HEK293 (cell line): ENCODE measurements around the gene MARCHF9.

Experiments used
- HOXC10 ChIP-seq: sonication (generic); formaldehyde crosslinking; IDR thresholded peaks from 2 replicates; pipeline ENCODE4 v1.8.1; 2023; ENCODE audit warnings: mild to moderate bottlenecking, missing genetic modification reagents
- HOXD13 ChIP-seq: sonication (generic); formaldehyde crosslinking; IDR thresholded peaks from 2 replicates; pipeline ENCODE4 v1.8.0; 2022; ENCODE audit warnings: missing genetic modification reagents, borderline replicate concordance
- KLF8 ChIP-seq: fragments of 450-650 bp; formaldehyde crosslinking; IDR thresholded peaks from 2 replicates; pipeline ENCODE4 v1.5.1; 2016; ENCODE audit warnings: missing biosample characterization, missing genetic modification characterization
- SETDB1 ChIP-seq: IDR thresholded peaks from one replicate; pipeline ENCODE4 v1.6.1; 2017; ENCODE audit warnings: mild to moderate bottlenecking, low read length, moderate library complexity, mixed read lengths; ENCODE audit not compliant: insufficient read length
- SP7 ChIP-seq: fragments of 450-650 bp; formaldehyde crosslinking; IDR thresholded peaks from 2 replicates; pipeline ENCODE4 v1.5.1; 2016; ENCODE audit warnings: missing biosample characterization, missing genetic modification characterization
- YY1 ChIP-seq: fragments of 450-650 bp; formaldehyde crosslinking; IDR thresholded peaks from 2 replicates; pipeline ENCODE4 v1.5.1; 2018; ENCODE audit warnings: missing biosample characterization, missing genetic modification characterization
- ZBTB17 ChIP-seq: fragments of 450-650 bp; formaldehyde crosslinking; IDR thresholded peaks from 2 replicates; pipeline ENCODE4 v1.5.1; 2016; ENCODE audit warnings: missing biosample characterization, missing genetic modification characterization
- ZBTB7A ChIP-seq: fragments of 450-650 bp; formaldehyde crosslinking; IDR thresholded peaks from 2 replicates; pipeline ENCODE4 v1.5.1; 2016; ENCODE audit warnings: low read depth, missing biosample characterization, missing genetic modification characterization
- ZFHX2 ChIP-seq: fragments of 450-650 bp; formaldehyde crosslinking; conservative IDR thresholded peaks from 2 replicates; pipeline ENCODE4 v1.5.1; 2016; ENCODE audit warnings: missing biosample characterization, missing genetic modification characterization
- ZNF146 ChIP-seq: fragments of 450-650 bp; formaldehyde crosslinking; IDR thresholded peaks from 2 replicates; pipeline ENCODE4 v1.5.1; 2016; ENCODE audit warnings: missing biosample characterization, missing genetic modification characterization
- ZNF155 ChIP-seq: fragments of 450-650 bp; formaldehyde crosslinking; IDR thresholded peaks from 2 replicates; pipeline ENCODE4 v1.5.1; 2016; ENCODE audit warnings: missing biosample characterization, missing genetic modification characterization
- ZNF184 ChIP-seq: fragments of 450-650 bp; IDR thresholded peaks from 2 replicates; pipeline ENCODE4 v1.5.1; 2018; ENCODE audit warnings: missing biosample characterization, mild to moderate bottlenecking, missing genetic modification characterization
- ZNF202 ChIP-seq: fragments of 450-650 bp; formaldehyde crosslinking; IDR thresholded peaks from 2 replicates; pipeline ENCODE4 v1.5.1; 2016; ENCODE audit warnings: missing biosample characterization, missing genetic modification characterization, borderline replicate concordance
- ZNF221 ChIP-seq: fragments of 450-650 bp; formaldehyde crosslinking; IDR thresholded peaks from 2 replicates; pipeline ENCODE4 v1.5.1; 2017; ENCODE audit warnings: missing biosample characterization, missing genetic modification characterization, borderline replicate concordance
- ZNF223 ChIP-seq: fragments of 450-650 bp; formaldehyde crosslinking; IDR thresholded peaks from 2 replicates; pipeline ENCODE4 v1.5.1; 2016; ENCODE audit warnings: missing biosample characterization, missing genetic modification characterization
- ZNF24 ChIP-seq: fragments of 450-650 bp; formaldehyde crosslinking; IDR thresholded peaks from 2 replicates; pipeline ENCODE4 v1.5.1; 2016; ENCODE audit warnings: missing biosample characterization, missing genetic modification characterization
- ZNF274 ChIP-seq, 2 experiments: fragments of 200-500 bp in 1 of 2; fragments of 450-650 bp in 1 of 2; sonication (Bioruptor generic) in 1 of 2; formaldehyde crosslinking in 1 of 2; IDR thresholded peaks; 2 replicates each; pipeline versions ENCODE4 v1.5.1 to v1.6.1; 2014 to 2016; ENCODE audit warnings: borderline replicate concordance in 1 of 2, inconsistent platforms in 1 of 2, low read length in 1 of 2, missing biosample characterization in 1 of 2, missing genetic modification characterization in 1 of 2
- ZNF394 ChIP-seq: fragments of 450-650 bp; formaldehyde crosslinking; IDR thresholded peaks from 2 replicates; pipeline ENCODE4 v1.5.1; 2016; ENCODE audit warnings: missing biosample characterization, missing genetic modification characterization, mild to moderate bottlenecking, moderate library complexity, borderline replicate concordance
- ZNF404 ChIP-seq: fragments of 450-650 bp; formaldehyde crosslinking; IDR thresholded peaks from 2 replicates; pipeline ENCODE4 v1.5.1; 2017; ENCODE audit warnings: missing biosample characterization, missing genetic modification characterization
- ZNF423 ChIP-seq: fragments of 450-650 bp; formaldehyde crosslinking; IDR thresholded peaks from 2 replicates; pipeline ENCODE4 v1.5.1; 2016; ENCODE audit warnings: missing biosample characterization, missing genetic modification characterization
- ZNF426 ChIP-seq: fragments of 450-650 bp; formaldehyde crosslinking; IDR thresholded peaks from 2 replicates; pipeline ENCODE4 v1.5.1; 2017; ENCODE audit warnings: missing biosample characterization, missing genetic modification characterization, mild to moderate bottlenecking, inconsistent platforms, moderate library complexity
- ZNF530 ChIP-seq: fragments of 450-650 bp; formaldehyde crosslinking; IDR thresholded peaks from 2 replicates; pipeline ENCODE4 v1.5.1; 2016; ENCODE audit warnings: low read depth, missing biosample characterization, missing genetic modification characterization
- ZNF600 ChIP-seq: fragments of 450-650 bp; formaldehyde crosslinking; IDR thresholded peaks from 2 replicates; pipeline ENCODE4 v1.5.1; 2016; ENCODE audit warnings: missing biosample characterization, missing genetic modification characterization
- ZNF623 ChIP-seq: fragments of 450-650 bp; formaldehyde crosslinking; IDR thresholded peaks from 2 replicates; pipeline ENCODE4 v1.5.1; 2016; ENCODE audit warnings: missing biosample characterization, missing genetic modification characterization
- ZNF629 ChIP-seq: fragments of 450-650 bp; formaldehyde crosslinking; IDR thresholded peaks from 2 replicates; pipeline ENCODE4 v1.5.1; 2017; ENCODE audit warnings: missing biosample characterization, missing genetic modification characterization
- ZNF747 ChIP-seq: fragments of 450-650 bp; formaldehyde crosslinking; IDR thresholded peaks from 2 replicates; pipeline ENCODE4 v1.5.1; 2016; ENCODE audit warnings: missing biosample characterization, missing genetic modification characterization
- ZNF785 ChIP-seq: fragments of 450-650 bp; formaldehyde crosslinking; IDR thresholded peaks from 2 replicates; pipeline ENCODE4 v1.5.1; 2016; ENCODE audit warnings: missing biosample characterization, missing genetic modification characterization
- TF ChIP-seq, protein P1 (sequence below): fragments of 450-650 bp; formaldehyde crosslinking; IDR thresholded peaks from 2 replicates; pipeline ENCODE4 v1.5.1; 2017; ENCODE audit warnings: missing biosample characterization, missing genetic modification characterization
- TF ChIP-seq, protein P2 (sequence below): fragments of 450-650 bp; formaldehyde crosslinking; IDR thresholded peaks from 2 replicates; pipeline ENCODE4 v1.5.1; 2016; ENCODE audit warnings: missing biosample characterization, missing genetic modification characterization
- TF ChIP-seq, protein P3 (sequence below): fragments of 450-650 bp; formaldehyde crosslinking; IDR thresholded peaks from 2 replicates; pipeline ENCODE4 v1.5.1; 2016; ENCODE audit warnings: missing biosample characterization, missing genetic modification characterization
- TF ChIP-seq, protein P4 (sequence below): fragments of 450-650 bp; formaldehyde crosslinking; IDR thresholded peaks from 2 replicates; pipeline ENCODE4 v1.5.1; 2017; ENCODE audit warnings: missing biosample characterization, missing genetic modification characterization

The MARCHF9 gene

DNA sequence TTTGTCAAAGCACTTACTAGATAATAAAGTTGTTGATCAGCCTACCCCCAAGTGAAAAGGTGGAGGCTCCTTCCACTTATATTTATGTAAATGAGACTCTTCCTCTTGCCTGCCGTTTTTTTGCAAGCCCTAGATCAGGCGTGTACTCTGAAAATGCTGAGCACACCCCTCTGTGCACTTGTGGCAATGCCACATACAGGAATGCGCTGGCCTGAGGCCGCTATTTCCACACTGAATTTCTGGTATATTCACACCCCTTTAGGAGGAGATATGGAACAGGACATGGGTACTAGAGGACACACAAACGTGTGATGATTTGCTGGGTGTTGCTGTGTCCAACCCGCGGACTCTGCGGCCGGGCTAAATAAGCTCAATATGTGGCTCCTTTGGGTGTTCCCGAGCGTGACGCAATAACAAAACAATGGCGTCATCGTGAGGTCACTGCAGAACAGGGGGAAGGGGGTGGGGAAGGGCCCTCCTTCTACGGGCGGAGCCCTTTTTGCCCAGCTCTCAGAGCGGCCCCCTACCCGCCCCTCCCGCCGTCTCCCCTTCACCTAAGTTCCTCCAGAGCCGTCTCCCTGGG lies 10.6 kb upstream of the MARCHF9 start (continued):
- TF ChIP-seq, protein P1, sequence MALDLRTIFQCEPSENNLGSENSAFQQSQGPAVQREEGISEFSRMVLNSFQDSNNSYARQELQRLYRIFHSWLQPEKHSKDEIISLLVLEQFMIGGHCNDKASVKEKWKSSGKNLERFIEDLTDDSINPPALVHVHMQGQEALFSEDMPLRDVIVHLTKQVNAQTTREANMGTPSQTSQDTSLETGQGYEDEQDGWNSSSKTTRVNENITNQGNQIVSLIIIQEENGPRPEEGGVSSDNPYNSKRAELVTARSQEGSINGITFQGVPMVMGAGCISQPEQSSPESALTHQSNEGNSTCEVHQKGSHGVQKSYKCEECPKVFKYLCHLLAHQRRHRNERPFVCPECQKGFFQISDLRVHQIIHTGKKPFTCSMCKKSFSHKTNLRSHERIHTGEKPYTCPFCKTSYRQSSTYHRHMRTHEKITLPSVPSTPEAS (tag by site-specific recombination): 0 out of 2 replicates have a peak, but pooled peaks have one; percentile 24
- TF ChIP-seq ZNF274 (IDR thresholded peaks at IDR 0.05; ENCODE audit: low read length): no peak
- TF ChIP-seq ZNF274 (tag by site-specific recombination; IDR thresholded peaks at IDR 0.05; ENCODE audit: borderline replicate concordance): no peak
- TF ChIP-seq ZNF623 (tag by site-specific recombination): 0 out of 2 replicates have a peak, but pooled peaks have one; percentile 36
- TF ChIP-seq SETDB1: no peak
- peak; percentile 82 for TF ChIP-seq ZNF423 (tag by site-specific recombination)
- no peak for TF ChIP-seq ZNF747
- 0 out of 2 replicates have a peak, but pooled peaks have one; percentile 44 for TF ChIP-seq YY1 (tag by site-specific recombination)
- TF ChIP-seq ZBTB17 (tag by site-specific recombination): no peak; the same call in 1 of the 2 replicates
- TF ChIP-seq ZNF184: 0 out of 2 replicates have a peak, but pooled peaks have one; percentile 71
- TF ChIP-seq ZNF146 (tag by site-specific recombination): no peak
- no peak for TF ChIP-seq ZNF223 (tag by site-specific recombination)
- no peak for TF ChIP-seq HOXD13 (CRISPR knock-in tag)
- TF ChIP-seq, protein P2, sequence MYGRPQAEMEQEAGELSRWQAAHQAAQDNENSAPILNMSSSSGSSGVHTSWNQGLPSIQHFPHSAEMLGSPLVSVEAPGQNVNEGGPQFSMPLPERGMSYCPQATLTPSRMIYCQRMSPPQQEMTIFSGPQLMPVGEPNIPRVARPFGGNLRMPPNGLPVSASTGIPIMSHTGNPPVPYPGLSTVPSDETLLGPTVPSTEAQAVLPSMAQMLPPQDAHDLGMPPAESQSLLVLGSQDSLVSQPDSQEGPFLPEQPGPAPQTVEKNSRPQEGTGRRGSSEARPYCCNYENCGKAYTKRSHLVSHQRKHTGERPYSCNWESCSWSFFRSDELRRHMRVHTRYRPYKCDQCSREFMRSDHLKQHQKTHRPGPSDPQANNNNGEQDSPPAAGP (tag by site-specific recombination): peak; percentile 89
- no peak for TF ChIP-seq ZFHX2
- no peak for TF ChIP-seq HOXC10
- TF ChIP-seq ZNF600 (tag by site-specific recombination): peak; percentile 22; the same call in 1 of the 2 replicates
- TF ChIP-seq ZBTB7A (tag by site-specific recombination): 0 out of 2 replicates have a peak, but pooled peaks have one; percentile 51
- TF ChIP-seq ZNF404: no peak
- no peak for TF ChIP-seq ZNF202 (tag by site-specific recombination)
- TF ChIP-seq ZNF155 (tag by site-specific recombination): no peak
- peak; percentile 54; the same call in 1 of the 2 replicates for TF ChIP-seq SP7 (tag by site-specific recombination)
- TF ChIP-seq KLF8 (tag by site-specific recombination): peak; percentile 74
- TF ChIP-seq ZNF629 (tag by site-specific recombination): peak; percentile 100
- no peak; the same call in none of the 2 replicates for TF ChIP-seq ZNF394 (tag by site-specific recombination)
- no peak for TF ChIP-seq ZNF426 (tag by site-specific recombination)
- TF ChIP-seq, protein P3, sequence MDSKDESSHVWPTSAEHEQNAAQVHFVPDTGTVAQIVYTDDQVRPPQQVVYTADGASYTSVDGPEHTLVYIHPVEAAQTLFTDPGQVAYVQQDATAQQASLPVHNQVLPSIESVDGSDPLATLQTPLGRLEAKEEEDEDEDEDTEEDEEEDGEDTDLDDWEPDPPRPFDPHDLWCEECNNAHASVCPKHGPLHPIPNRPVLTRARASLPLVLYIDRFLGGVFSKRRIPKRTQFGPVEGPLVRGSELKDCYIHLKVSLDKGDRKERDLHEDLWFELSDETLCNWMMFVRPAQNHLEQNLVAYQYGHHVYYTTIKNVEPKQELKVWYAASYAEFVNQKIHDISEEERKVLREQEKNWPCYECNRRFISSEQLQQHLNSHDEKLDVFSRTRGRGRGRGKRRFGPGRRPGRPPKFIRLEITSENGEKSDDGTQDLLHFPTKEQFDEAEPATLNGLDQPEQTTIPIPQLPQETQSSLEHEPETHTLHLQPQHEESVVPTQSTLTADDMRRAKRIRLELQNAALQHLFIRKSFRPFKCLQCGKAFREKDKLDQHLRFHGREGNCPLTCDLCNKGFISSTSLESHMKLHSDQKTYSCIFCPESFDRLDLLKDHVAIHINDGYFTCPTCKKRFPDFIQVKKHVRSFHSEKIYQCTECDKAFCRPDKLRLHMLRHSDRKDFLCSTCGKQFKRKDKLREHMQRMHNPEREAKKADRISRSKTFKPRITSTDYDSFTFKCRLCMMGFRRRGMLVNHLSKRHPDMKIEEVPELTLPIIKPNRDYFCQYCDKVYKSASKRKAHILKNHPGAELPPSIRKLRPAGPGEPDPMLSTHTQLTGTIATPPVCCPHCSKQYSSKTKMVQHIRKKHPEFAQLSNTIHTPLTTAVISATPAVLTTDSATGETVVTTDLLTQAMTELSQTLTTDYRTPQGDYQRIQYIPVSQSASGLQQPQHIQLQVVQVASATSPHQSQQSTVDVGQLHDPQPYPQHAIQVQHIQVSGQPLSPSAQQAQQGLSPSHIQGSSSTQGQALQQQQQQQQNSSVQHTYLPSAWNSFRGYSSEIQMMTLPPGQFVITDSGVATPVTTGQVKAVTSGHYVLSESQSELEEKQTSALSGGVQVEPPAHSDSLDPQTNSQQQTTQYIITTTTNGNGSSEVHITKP: peak; percentile 79
- TF ChIP-seq ZNF530 (tag by site-specific recombination): no peak
- no peak for TF ChIP-seq ZNF221 (tag by site-specific recombination)
- peak; percentile 51; the same call in 1 of the 2 replicates for TF ChIP-seq ZNF24
- TF ChIP-seq, protein P4, sequence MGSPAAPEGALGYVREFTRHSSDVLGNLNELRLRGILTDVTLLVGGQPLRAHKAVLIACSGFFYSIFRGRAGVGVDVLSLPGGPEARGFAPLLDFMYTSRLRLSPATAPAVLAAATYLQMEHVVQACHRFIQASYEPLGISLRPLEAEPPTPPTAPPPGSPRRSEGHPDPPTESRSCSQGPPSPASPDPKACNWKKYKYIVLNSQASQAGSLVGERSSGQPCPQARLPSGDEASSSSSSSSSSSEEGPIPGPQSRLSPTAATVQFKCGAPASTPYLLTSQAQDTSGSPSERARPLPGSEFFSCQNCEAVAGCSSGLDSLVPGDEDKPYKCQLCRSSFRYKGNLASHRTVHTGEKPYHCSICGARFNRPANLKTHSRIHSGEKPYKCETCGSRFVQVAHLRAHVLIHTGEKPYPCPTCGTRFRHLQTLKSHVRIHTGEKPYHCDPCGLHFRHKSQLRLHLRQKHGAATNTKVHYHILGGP (tag by site-specific recombination): no peak; the same call in 1 of the 2 replicates
- TF ChIP-seq ZNF785: no peak
